ENCODE results near the gene NDUFAF8.
A peak's percentile ranks its signal among the peaks of the same experiment; 100 is the strongest.

Gene NDUFAF8

GRCh38 chr17:81238815-81239713 lies at the start of gene NDUFAF8, which contains the start of gene TEPSIN:
NDUFAF8 (plus strand) TSS chr17:81239318; CDS start chr17:81239364, 46 bp downstream.
TEPSIN (minus strand) TSS chr17:81239055; CDS start chr17:81239033, 22 bp downstream.
- peak; percentile 98 for DNase-seq

- DNase-seq: no peak
Observed at GRCh38 chr17:81189670-81190530, 49.2 kb upstream of the NDUFAF8 start.

DNA sequence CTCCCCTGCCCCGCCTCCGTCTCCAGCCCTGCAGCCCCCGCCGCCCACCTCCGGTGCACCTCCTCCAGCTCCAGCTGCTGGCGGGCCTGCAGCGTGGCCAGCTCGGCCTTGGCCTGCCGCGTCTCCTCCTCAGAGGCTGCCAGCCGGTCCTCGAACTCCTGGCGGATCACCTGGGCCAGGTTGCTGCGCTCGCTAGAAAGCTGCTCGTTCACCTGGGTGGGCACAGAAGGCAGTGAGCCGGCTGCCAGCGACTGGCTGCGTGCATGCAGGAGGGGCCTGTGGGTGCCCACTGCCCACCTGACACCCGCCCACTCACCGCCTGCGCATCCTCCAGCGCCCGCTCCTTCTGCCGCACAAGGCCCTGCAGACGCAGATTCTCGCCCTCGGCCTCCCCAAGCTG lies 48.5 kb upstream of the NDUFAF8 start:
- DNase-seq: no peak

- DNase-seq: no peak
Observed at GRCh38 chr17:81191116-81191515, 48.0 kb upstream of the NDUFAF8 start.

- DNase-seq: no peak
Observed at GRCh38 chr17:81191646-81192045, 47.5 kb upstream of the NDUFAF8 start.

DNA sequence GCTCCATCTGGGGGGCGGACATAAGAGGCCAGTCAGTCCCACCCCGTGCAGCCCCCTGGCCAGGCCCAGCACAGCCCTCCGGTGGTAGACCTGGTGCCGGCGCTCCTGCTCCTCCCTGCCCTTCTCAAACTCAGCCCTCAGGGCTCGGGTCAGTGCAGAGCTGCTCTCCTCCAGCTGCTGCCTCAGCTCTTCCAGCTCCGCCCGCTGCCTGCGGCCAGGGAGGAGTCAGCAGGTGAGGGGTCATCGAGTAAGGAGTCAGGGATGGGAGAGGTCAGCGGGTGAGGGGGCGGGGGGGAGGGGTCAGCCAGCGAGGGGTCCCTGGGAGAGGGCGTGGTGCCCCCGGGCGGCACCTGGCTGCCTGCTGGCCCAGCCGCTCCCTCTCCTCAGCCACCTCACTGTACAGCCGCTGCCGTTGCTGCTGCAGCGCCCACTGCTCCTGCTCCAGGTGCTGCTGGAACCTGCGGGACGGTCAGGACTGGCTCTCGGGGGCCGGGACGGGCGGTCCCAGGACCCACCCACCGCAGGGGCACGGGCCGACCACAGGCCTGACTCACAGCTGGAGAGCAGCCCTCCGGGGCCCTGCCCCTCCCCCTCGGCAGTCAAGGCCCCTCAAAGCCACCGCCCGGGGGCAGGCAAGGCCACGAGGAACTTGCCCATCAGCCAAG lies 46.6 kb upstream of the NDUFAF8 start:
- DNase-seq: no peak

- DNase-seq: no peak
Observed at GRCh38 chr17:81193051-81193410, 46.1 kb upstream of the NDUFAF8 start.

DNA sequence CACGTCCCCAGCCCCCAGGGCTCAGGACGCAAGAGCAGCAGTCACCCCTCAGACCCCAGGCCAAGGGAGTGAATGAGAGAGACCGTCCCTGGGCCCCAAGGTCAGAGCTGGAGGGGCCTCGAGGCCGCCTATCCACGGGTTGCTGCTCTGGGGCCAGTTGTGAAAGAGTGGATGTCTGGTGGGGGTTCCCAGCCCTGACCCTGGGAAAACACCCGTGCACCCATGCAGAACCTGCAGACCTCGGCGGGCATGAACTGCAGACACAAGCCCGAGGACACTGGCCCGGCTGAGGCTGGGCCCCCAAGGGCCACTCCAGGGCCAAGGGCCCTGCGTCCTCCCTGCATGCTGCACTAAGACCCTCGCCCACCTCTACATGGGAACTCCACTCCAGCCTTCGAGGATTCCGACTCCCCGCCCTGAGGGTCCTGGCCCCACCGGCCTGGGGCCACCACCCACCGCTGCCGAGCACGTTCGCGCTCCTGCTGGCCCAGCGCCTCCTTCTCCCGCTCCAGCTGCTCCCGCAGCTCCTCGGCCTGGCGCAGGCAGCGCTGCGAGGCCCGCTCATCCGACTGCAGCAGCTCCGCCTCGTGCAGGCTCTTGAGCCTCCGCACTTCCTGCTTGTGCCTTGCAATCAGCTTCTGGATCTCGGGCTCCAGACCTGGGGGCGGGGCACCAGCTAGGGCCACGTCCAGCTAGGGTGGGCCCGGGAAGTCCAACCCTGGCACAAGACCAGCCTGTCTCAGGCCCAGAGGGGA lies 45.5 kb upstream of the NDUFAF8 start:
- DNase-seq: no peak

- no peak for DNase-seq
Observed at GRCh38 chr17:81194225-81194760, 44.8 kb upstream of the NDUFAF8 start.

DNA sequence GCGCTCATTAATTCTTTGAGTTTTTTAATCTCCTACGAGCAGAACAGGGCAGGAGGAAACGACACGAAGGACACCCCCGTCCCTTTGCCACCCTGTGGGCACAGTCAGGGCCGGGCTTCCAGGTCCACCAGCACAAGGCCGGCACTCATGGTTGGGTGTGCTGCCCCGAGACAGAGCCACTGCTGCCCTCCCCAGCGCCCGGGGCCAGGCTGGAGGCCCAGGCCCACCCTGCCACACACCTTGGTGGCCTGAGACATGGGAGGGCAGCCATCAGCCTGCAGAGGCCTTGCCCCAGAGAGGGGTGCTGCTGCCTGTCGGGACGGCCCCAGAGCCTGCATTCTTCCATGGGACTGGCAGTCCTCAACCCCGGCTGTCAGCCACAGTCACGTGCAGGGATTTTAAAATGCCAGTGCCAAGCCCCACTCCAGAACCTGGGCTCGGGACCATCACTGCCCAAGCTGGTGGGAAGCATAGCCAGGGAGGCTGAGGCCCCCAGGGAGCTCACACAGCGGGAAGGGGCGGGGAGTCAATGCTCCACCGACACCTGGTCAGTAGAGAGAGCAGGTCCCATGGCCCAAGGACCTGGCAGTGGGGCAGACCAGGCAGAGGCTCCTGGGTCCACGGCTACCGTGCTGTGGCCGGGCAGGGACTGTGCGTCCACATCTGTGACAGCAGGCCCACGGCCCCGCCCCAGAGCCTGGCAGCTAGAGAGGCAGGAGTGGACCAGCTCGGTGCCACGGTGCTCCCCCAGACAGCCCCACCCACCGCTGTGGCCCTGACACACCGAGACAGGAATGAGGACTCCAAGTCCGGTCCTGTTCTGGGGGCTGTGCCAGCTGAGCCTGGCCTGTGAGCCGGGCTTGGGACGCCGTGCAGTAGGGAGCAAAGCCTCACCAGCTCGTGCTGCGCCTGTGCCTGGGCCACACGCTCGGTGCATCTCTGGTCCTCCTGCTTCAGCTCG lies 43.9 kb upstream of the NDUFAF8 start:
- no peak for DNase-seq

DNA sequence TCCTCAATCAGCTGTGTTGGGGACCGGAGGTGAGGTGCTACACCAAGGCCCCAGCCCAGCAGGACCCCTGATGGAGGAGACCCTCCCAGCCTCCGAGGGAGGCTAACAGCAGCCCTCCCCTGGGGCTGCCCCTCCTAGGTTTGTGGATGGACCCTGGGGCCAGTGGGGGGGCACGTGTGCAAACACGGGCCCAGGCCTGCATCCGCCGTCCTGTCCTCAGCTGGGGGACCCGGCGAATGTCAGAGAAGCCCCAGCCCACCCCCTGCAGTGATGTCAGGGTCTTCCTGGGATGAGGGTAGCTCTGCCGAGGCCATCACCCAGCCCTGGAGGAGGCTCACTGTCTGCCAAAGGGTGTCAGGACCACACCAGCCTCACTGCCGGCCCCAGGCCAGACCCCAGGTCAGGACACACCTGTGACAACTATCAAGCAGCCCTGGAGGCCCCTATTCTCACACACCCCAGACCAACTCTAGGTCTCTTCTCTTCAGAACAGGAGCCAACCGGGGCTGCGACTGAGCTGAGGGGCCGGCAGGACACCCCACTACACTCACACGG lies 43.1 kb upstream of the NDUFAF8 start:
- DNase-seq: no peak

DNA sequence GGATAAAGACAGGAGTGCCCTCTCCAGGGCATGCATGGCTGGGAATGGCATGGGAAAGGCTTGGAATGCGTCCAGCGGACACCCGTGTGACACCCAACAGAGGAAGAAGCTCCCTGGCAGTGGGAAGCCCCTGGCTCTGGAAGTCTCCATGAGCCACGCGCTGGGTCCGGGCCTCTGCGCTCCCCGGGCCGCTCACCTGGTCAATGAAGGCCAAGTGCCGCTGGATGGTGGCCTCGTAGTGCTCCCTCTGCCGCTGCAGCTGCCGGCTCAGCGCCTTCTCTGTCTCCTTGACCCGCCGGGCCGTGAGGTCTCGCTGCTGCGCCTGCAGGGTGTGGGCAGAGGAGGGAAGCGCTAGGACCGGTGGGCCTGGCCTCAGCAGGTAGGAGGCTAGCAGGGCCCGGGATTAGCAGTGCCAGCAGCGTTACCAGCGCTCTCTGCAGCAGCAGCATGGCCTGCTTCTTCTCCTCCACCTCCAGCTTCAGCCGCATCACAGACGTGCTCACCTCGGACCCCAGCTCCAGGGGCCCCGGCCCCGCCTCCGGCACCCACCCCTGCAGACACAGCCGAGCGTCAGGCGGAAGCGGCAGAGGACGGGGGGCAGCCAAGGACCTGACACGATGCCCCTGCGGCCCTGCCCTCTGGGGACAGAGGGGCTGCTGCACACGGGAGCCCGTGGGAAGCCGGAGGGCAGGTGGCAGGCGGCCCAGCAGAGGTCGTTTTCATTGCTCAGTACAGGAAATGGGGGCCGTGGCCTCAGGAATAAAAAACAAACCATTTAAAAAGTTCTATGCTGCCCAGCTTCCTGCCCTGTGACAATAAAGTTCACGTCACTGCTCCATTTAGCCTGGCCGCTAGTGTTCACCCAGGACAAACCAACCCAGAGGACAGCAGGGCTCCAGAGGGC lies 42.4 kb upstream of the NDUFAF8 start:
- DNase-seq: no peak

- DNase-seq: no peak
Observed at GRCh38 chr17:81197409-81197795, 41.7 kb upstream of the NDUFAF8 start.

- no peak for DNase-seq
Observed at GRCh38 chr17:81197831-81198490, 41.2 kb upstream of the NDUFAF8 start.

DNA sequence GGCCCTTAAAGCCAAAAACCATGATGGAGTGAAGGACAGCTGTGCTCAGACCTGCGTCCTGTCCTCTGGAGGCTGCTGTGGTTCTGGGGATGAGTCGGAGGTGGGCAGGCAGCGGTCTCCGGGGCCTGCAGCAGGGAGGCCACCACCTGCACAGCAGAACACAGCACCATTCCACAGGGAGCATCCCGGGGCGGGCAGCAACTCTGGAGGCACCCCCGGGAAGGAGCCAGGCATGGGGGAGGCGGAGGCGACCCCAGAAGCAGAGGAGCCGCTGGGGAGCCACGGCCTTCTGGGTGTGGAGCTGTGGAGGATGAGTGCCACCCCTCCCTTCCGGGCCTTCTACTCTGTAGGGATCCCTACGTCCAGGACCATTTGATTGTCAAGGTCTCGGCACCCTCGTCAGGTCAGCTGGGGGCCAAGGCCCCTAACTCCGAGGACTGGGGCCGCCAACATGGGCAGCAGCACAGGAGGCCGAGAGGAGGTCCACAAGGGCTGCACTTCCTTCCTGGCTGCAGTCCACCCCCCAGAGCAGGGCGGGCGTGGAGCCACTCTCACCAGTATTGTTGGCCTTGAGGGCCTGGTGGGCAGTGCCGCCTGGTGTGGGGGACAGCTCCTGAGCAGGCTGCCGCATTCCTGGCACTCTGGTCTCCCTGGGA lies 40.2 kb upstream of the NDUFAF8 start:
- no peak for DNase-seq

DNA sequence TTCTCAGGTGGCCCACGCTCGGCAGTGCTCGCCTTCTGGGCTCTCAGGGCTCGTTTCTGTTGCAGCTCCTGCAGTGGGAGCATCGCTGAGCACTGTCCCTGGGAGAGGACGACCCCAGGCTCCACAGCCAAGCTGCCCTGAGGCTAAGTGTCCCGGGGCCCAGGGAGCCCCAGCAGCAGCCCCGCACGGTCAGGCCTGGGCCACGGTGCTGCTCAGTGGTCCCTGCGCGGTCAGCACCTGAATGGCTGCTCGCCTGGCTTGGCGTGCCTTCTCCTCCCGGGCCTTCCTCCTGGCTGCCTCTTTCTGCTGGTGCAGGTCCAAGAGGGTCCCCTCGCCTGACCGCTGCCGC lies 39.7 kb upstream of the NDUFAF8 start:
- DNase-seq: no peak

GRCh38 chr17:81200201-81200600 lies 38.9 kb upstream of the NDUFAF8 start:
- DNase-seq: no peak
